Endodermal cell (in vitro differentiated cells): ENCODE measurements around the gene ATG16L2. TPM values are rescaled to one million over a fixed set of nuclear protein-coding genes. Genes with fewer than 3 reads are reported as not detected.

Source experiments
- DNase-seq: peaks from one replicate; pipeline ENCODE4 v3.0.0-alpha.2; 2017
- H3K27ac ChIP-seq: 2 replicates; pipeline ENCODE4 v1.5.1; 2013; ENCODE audit warnings: mild to moderate bottlenecking, low read depth, low read length, moderate library complexity
- H3K27me3 ChIP-seq: 2 replicates; pipeline ENCODE4 v1.6.1; 2013; ENCODE audit warnings: mild to moderate bottlenecking, low read length, moderate library complexity; ENCODE audit not compliant: insufficient read depth, control insufficient read depth, poor library complexity, severe bottlenecking
- H3K36me3 ChIP-seq: 2 replicates; pipeline ENCODE4 v1.7.0; 2013; ENCODE audit warnings: mild to moderate bottlenecking, low read length, moderate library complexity; ENCODE audit not compliant: control insufficient read depth, insufficient read depth
- H3K4me1 ChIP-seq: one replicate; pipeline ENCODE4 v1.7.0; 2013; ENCODE audit warnings: low read length; ENCODE audit not compliant: control insufficient read depth, insufficient read depth
- H3K4me3 ChIP-seq: 2 replicates; pipeline ENCODE4 v1.5.1; 2013; ENCODE audit warnings: mild to moderate bottlenecking, low read length, moderate library complexity
- H3K9ac ChIP-seq: 2 replicates; pipeline ENCODE4 v1.6.1; 2013; ENCODE audit warnings: mild to moderate bottlenecking, low read length, moderate library complexity; ENCODE audit not compliant: poor library complexity, severe bottlenecking; ENCODE audit errors: extremely low read depth
- H3K9me3 ChIP-seq: 2 replicates; pipeline ENCODE4 v1.6.1; 2013; ENCODE audit warnings: mild to moderate bottlenecking, low read length, moderate library complexity; ENCODE audit not compliant: control insufficient read depth
- H3K27ac Mint-ChIP-seq: 2 replicates; pipeline ENCODE4 v1.8.0; 2020; ENCODE audit warnings: mixed read lengths
- H3K27me3 Mint-ChIP-seq: 2 replicates; pipeline ENCODE4 v1.8.0; 2021; ENCODE audit warnings: mild to moderate bottlenecking, mixed read lengths; ENCODE audit not compliant: insufficient read depth
- H3K36me3 Mint-ChIP-seq: 2 replicates; pipeline ENCODE4 v1.8.0; 2020; ENCODE audit warnings: low read depth, mixed read lengths
- H3K4me1 Mint-ChIP-seq: 2 replicates; pipeline ENCODE4 v1.8.0; 2020; ENCODE audit warnings: mixed read lengths
- H3K4me3 Mint-ChIP-seq: 2 replicates; pipeline ENCODE4 v1.8.0; 2020; ENCODE audit warnings: mild to moderate bottlenecking, moderate library complexity, mixed read lengths
- H3K9me3 Mint-ChIP-seq: 2 replicates; pipeline ENCODE4 v1.8.0; 2020; ENCODE audit warnings: mild to moderate bottlenecking, mixed read lengths
- WGBS, 2 experiments: methylation state at CpG; one replicate each; pipeline versions ENCODE4 v1.1.5 to v1.1.7; 2013; ENCODE audit warnings: missing lambda C conversion rate in 2 of 2, mixed read lengths in 1 of 2; ENCODE audit not compliant: insufficient coverage in 1 of 2, insufficient read length in 1 of 2; 5-methylcytosine and 5-hydroxymethylcytosine counted together
- total RNA-seq, 2 donors: library from RNA; stranded (reverse); fragmentation: NEBNext Ultra II Directional in 1 of 2; extraction: Animal tissue kit (Norgen Biotek cat#: 25700) in 1 of 2; gene quantifications; 2 replicates in 1 of 2; 3 replicates in 1 of 2; pipeline ENCODE4 v1.2.1, GENCODE V29; 2021
- TF ChIP-seq, protein P1 (sequence below): fragments of 200-600 bp; sonication (generic); conservative IDR thresholded peaks from 2 replicates; pipeline ENCODE4 v1.5.0; 2021; ENCODE audit warnings: antibody characterized with exemption, mild to moderate bottlenecking

ATG16L2 gene
- total RNA-seq, 2 donors from 2014 or later: 32.2 to 34.2 TPM

DNA sequence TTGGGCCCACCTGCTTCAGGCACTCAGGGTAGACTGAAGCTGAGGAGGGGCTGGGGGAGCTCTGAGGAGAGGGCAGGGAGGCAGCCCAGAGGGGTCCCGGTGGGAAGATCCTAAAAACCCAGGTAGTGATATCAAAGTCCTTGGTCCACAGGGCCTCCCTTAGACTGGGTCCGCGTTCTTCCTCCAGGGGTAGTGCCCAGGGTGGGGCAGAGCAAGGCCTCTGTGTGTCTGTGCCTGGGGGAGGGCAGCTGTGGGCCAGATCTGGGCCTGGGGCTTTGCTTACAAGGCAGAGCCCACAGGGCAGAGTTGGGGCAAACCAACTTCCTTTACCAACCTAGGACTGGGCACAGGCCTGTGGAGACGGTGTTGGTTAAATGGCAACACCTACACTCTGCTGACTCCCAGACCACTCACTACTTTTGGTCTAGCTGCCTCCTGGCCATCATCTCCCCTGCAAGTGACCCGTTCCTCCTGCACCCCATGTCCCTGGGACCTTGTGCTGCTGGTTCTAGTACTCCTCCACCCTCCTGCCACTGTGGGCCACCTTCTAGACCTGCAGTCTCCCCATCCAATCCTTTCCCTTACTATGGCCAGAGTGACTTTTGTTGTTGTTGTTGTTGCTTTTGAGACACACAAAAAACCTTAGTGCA lies 15.8 kb downstream of the ATG16L2 start:
- Histone ChIP-seq H3K9me3 (no peaks in the 10 kb centered on the region), H3K27ac (no peak overlapping the region), H3K4me3 (no peak overlapping the region), H3K36me3 (no peaks in the 10 kb centered on the region), H3K27me3 (no peaks in the 10 kb centered on the region), H3K9ac (no peak overlapping the region), H3K4me1 (no peaks in the 10 kb centered on the region)
- WGBS, 2 experiments: 85 to 93% methylated on average over 5 of the region's 5 CpGs
- H3K4me1 Mint-ChIP-seq: peaks cover 4% of the 10 kb centered on the region
- no peak overlapping the region for H3K27ac Mint-ChIP-seq
- no peak overlapping the region for H3K4me3 Mint-ChIP-seq
- no peaks in the 10 kb centered on the region for H3K27me3 Mint-ChIP-seq
- TF ChIP-seq, protein P1, sequence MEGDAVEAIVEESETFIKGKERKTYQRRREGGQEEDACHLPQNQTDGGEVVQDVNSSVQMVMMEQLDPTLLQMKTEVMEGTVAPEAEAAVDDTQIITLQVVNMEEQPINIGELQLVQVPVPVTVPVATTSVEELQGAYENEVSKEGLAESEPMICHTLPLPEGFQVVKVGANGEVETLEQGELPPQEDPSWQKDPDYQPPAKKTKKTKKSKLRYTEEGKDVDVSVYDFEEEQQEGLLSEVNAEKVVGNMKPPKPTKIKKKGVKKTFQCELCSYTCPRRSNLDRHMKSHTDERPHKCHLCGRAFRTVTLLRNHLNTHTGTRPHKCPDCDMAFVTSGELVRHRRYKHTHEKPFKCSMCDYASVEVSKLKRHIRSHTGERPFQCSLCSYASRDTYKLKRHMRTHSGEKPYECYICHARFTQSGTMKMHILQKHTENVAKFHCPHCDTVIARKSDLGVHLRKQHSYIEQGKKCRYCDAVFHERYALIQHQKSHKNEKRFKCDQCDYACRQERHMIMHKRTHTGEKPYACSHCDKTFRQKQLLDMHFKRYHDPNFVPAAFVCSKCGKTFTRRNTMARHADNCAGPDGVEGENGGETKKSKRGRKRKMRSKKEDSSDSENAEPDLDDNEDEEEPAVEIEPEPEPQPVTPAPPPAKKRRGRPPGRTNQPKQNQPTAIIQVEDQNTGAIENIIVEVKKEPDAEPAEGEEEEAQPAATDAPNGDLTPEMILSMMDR: no peak
- H3K36me3 Mint-ChIP-seq: no peaks in the 10 kb centered on the region
- no peak for DNase-seq
- no peaks in the 10 kb centered on the region for H3K9me3 Mint-ChIP-seq

DNA sequence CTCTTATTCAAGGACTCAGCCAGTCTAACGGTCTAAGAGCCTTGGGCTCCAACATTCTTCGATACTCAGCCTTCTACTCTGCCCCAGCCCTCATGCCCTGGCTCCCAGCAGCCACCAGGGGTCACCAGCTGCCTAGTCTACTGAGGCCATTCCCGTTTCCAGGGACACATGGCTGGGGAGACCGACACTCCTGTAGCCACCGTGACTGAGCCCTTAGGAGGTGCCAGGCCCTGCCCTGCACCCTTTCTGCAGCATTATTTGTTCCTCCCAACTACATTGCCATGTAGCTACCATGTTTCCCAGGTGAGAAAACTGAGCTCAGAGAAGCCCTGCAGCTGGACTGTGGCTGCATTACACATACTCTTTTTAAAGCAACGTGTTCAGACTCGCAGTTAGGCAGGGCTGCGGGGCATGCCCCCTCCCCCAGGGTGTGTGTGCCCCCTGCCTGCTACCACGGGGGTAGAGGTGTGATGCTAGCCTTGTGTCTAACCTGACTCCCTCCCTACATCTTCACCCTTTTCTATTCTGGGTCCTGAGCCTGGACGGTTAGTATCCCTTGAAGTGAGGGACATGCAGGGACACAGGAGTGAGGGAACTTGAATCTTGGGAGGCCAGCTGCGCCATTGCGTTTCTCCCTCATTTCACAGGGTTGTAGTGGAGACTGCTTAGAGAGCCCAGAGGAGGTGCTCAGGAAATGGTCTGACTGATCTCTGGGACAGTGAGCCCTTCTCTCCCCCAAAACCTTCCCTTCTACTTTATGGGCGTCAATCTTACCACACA lies 17.5 kb downstream of the ATG16L2 start:
- Histone ChIP-seq H3K36me3 (no peaks in the 10 kb centered on the region), H3K27me3 (no peaks in the 10 kb centered on the region), H3K27ac (no peak overlapping the region), H3K4me3 (no peak overlapping the region), H3K9me3 (no peaks in the 10 kb centered on the region), H3K9ac (no peak overlapping the region), H3K4me1 (no peaks in the 10 kb centered on the region)
- H3K36me3 Mint-ChIP-seq: no peaks in the 10 kb centered on the region
- H3K9me3 Mint-ChIP-seq: no peaks in the 10 kb centered on the region
- H3K4me3 Mint-ChIP-seq: no peak overlapping the region
- no peaks in the 10 kb centered on the region for H3K27me3 Mint-ChIP-seq
- TF ChIP-seq, protein P1: peak; percentile 98
- no peak overlapping the region for H3K27ac Mint-ChIP-seq
- peaks cover 4% of the 10 kb centered on the region for H3K4me1 Mint-ChIP-seq
- DNase-seq: peak; percentile 96
- 47 to 64% methylated on average over 7 to 13 of the region's 13 CpGs for WGBS, 2 experiments

DNA sequence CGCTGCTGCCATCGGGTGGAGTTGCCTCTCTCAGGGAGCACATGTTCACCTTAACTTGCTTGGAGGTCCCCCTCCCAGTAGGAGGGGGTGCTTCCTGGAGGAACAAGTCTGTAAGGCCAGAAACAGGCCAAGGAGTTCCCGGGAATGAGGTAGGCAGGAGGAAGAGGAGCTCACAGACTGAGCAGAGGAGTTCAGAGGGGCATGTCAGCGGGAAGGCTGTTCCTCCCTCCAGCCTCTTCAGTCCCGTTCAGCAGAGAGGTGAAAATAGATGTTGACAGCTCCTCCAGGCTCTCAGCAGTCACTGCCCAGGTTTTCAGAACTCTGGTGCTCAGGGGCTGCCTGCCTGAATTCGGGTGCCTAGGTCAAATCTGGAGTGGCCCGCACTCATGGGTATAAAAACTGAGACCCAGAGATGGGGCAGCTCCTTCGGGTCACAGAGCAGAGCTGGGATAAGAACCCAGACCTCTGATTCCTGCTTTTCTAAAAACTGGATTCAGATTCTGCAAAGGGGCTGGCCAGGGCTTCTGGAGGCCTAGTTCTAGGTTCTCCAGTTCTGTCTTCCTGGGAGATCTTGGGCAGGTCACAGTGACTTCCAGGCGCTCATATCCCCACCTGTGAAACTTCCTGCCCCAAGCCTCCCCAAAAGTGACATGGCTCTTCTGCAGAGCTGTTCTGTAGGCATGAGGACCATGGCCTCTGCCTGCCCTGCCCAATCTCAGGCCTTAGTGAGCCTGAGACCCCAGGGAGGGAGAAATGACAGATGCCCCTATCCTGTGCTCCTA lies 18.3 kb downstream of the ATG16L2 start:
- peak; percentile 57 for DNase-seq
- 81 to 89% methylated on average over 6 to 9 of the region's 9 CpGs for WGBS, 2 experiments

More for the DNA sequence above, 18.3 kb downstream of the ATG16L2 start:
- TF ChIP-seq, protein P1: no peak
- no peaks in the 10 kb centered on the region for H3K9me3 ChIP-seq
- Mint-ChIP-seq H3K36me3 (no peaks in the 10 kb centered on the region), H3K27ac (no peak overlapping the region), H3K9me3 (no peaks in the 10 kb centered on the region), H3K27me3 (no peaks in the 10 kb centered on the region), H3K4me1 (peaks cover 4% of the 10 kb centered on the region), H3K4me3 (no peak overlapping the region)
- H3K36me3 ChIP-seq: no peaks in the 10 kb centered on the region
- H3K4me1 ChIP-seq: no peaks in the 10 kb centered on the region
- no peaks in the 10 kb centered on the region for H3K27me3 ChIP-seq
- H3K4me3 ChIP-seq: no peak overlapping the region
- no peak overlapping the region for H3K27ac ChIP-seq
- no peak overlapping the region for H3K9ac ChIP-seq
